Lower lobe of right lung (tissue), 2 donors: ENCODE data around the gene CRACR2A. TPM values are rescaled to one million over a fixed set of nuclear protein-coding genes. Genes with fewer than 3 reads are reported as not detected.
A peak's percentile ranks its signal among the peaks of the same experiment; 100 is the strongest.

Experiments used
- ATAC-seq, 2 donors: fragments of 200-7000 bp; cut with Tn5 transposase; one replicate each; pipeline ENCODE4 v1.9.1; 2020 to 2022; ENCODE audit warnings: mild to moderate bottlenecking in 2 of 2, moderate library complexity in 2 of 2
- DNase-seq: peaks from one replicate; pipeline ENCODE4 v3.0.0-alpha.2; 2020
- H3K27ac ChIP-seq: fragments of 200-600 bp; one replicate; pipeline ENCODE4 v1.8.0; 2022
- H3K27me3 ChIP-seq: fragments of 200-600 bp; one replicate; pipeline ENCODE4 v1.8.0; 2022; ENCODE audit warnings: low read depth
- H3K36me3 ChIP-seq: fragments of 200-600 bp; one replicate; pipeline ENCODE4 v1.8.0; 2022; ENCODE audit warnings: mild to moderate bottlenecking
- H3K4me1 ChIP-seq: fragments of 200-600 bp; one replicate; pipeline ENCODE4 v1.8.0; 2022
- H3K4me3 ChIP-seq: fragments of 200-600 bp; one replicate; pipeline ENCODE4 v1.8.0; 2022; ENCODE audit warnings: mild to moderate bottlenecking
- H3K9me3 ChIP-seq: fragments of 200-600 bp; one replicate; pipeline ENCODE4 v1.8.0; 2022
- CTCF ChIP-seq: fragments of 200-600 bp; IDR thresholded peaks from one replicate; pipeline ENCODE4 v1.8.0; 2022; ENCODE audit warnings: antibody characterized with exemption, mild to moderate bottlenecking
- intact Hi-C: fragments of 100-400 bp; cut with DNase I; formaldehyde crosslinking; loops from one replicate; pipeline ENCODE4 v1.11.0; 2022
- total RNA-seq: library from RNA; stranded (reverse); fragmentation: NEBNext Ultra II Directional; extraction: Animal tissue kit (Norgen Biotek cat#: 25700); gene quantifications from one replicate; pipeline ENCODE4 v1.2.1, GENCODE V29; 2021
- donor health status: DM: no; HTN: yes; CAD: no; lungs with severe emphysema.

CRACR2A gene
- total RNA-seq, 1 donor from 2014 or later: 7.9 TPM

GRCh38 chr12:3713947-3714346 is 39.0 kb downstream of the CRACR2A start:
- no peak for TF ChIP-seq CTCF
- H3K4me3 ChIP-seq: no peak overlapping the region
- H3K27ac ChIP-seq: no peak overlapping the region
- no peaks in the 10 kb centered on the region for H3K4me1 ChIP-seq
- no peak for ATAC-seq
- no peak for DNase-seq
- no peaks in the 10 kb centered on the region for H3K36me3 ChIP-seq
- no peaks in the 10 kb centered on the region for H3K9me3 ChIP-seq
- no peaks in the 10 kb centered on the region for H3K27me3 ChIP-seq
- intact Hi-C loops: no loop called here

GRCh38 chr12:3713483-3713882 is 39.4 kb downstream of the CRACR2A start:
- Histone ChIP-seq H3K4me3 (no peak overlapping the region), H3K36me3 (no peaks in the 10 kb centered on the region), H3K27me3 (no peaks in the 10 kb centered on the region), H3K9me3 (no peaks in the 10 kb centered on the region), H3K4me1 (no peaks in the 10 kb centered on the region), H3K27ac (no peak overlapping the region)
- no peak for DNase-seq
- no peak for ATAC-seq
- intact Hi-C loops: no loop called here
- TF ChIP-seq CTCF: no peak

GRCh38 chr12:3712209-3712992 is 40.5 kb downstream of the CRACR2A start:
- Histone ChIP-seq H3K27me3 (no peaks in the 10 kb centered on the region), H3K4me1 (no peaks in the 10 kb centered on the region), H3K4me3 (no peak overlapping the region), H3K9me3 (no peaks in the 10 kb centered on the region), H3K27ac (no peak overlapping the region), H3K36me3 (no peaks in the 10 kb centered on the region)
- TF ChIP-seq CTCF: no peak
- DNase-seq: no peak
- no peak for ATAC-seq
- intact Hi-C loops: no loop called here

GRCh38 chr12:3705354-3705675 is 47.6 kb downstream of the CRACR2A start:
- intact Hi-C loops: no loop called here
- TF ChIP-seq CTCF: no peak
- no peaks in the 10 kb centered on the region for H3K36me3 ChIP-seq
- no peaks in the 10 kb centered on the region for H3K4me1 ChIP-seq
- no peak for DNase-seq
- no peaks in the 10 kb centered on the region for H3K27me3 ChIP-seq
- no peak for ATAC-seq
- no peak overlapping the region for H3K4me3 ChIP-seq
- H3K27ac ChIP-seq: no peak overlapping the region
- H3K9me3 ChIP-seq: no peaks in the 10 kb centered on the region

- DNase-seq: no peak
- Histone ChIP-seq H3K4me1 (no peaks in the 10 kb centered on the region), H3K9me3 (no peaks in the 10 kb centered on the region), H3K27me3 (no peaks in the 10 kb centered on the region), H3K36me3 (no peaks in the 10 kb centered on the region), H3K27ac (peak overlapping the region; percentile 44), H3K4me3 (no peak overlapping the region)
- intact Hi-C loops: no loop called here
- no peak for TF ChIP-seq CTCF
- no peak for ATAC-seq
Observed at GRCh38 chr12:3704512-3705353, 48.2 kb downstream of the CRACR2A start.
